ENCODE data around the gene HEBP1.

DNA sequence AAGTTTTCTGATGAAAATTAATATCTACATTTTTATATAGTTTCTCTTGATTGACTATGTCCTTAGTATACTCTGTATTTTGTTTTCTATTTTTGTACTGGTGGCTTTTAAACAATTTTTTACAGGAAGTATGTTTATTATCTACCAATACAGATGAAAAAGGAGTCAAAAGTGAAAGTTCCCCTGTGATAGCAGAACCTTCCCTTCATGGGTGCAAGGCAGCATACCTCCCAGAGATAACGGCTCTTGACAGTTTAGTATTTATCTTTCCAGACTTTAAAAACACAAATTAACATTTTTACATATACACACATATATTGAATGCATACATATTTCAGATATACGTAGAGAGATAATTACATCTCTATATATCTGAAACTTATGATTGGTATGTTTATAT lies 27.0 kb upstream of the HEBP1 start:
- TF ChIP-seq CTCF (IDR thresholded peaks at IDR 0.05) (no peak), POLR2A (IDR thresholded peaks at IDR 0.05) (no peak)

All from upper lobe of left lung (tissue), 4 donors.